GM19240 (cell line): ENCODE measurements around the gene IGFL4.

ENCODE experiments used
- DNase-seq: peaks from one replicate; pipeline ENCODE4 v3.0.0; 2011; ENCODE audit warnings: low spot score; ENCODE audit not compliant: insufficient read length

The IGFL4 gene

DNA sequence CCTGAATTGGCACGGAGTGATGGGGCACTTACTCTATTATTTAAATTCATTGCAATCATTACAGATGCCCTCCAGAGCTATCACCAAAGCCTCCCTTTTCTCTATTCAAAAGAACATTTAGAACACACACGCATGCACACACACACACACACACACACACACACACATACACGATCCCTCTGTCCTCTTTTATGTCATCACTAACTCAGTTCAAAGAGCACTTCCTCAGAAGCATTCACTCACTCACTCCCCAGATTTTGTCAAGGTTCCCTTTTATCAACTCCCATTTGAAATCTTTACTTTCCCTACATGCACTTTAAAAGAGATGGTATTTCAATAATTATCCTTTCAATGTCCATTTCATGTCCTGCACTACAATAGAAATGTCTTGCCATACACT, 22.4 kb upstream of the IGFL4 start:
- no peak for DNase-seq

DNA sequence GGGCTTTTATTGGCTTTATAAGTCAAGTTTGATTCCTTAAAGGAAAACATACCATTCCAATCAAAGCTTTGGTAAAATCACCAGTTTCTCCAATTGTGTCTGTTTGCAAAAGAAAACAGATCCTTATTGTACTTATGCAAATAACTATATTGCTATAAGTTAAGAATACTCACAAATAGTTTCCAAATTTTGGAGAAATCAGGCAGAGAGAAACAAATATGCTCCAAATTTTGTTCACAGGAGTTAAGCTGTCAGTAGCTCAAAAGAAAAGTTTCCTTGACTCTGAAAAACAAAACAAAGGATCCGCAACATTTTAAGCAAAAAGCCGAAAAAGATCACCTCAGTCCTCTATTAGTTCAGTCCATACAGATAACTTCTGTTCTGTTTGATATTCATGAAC, 19.2 kb upstream of the IGFL4 start:
- no peak for DNase-seq

DNA sequence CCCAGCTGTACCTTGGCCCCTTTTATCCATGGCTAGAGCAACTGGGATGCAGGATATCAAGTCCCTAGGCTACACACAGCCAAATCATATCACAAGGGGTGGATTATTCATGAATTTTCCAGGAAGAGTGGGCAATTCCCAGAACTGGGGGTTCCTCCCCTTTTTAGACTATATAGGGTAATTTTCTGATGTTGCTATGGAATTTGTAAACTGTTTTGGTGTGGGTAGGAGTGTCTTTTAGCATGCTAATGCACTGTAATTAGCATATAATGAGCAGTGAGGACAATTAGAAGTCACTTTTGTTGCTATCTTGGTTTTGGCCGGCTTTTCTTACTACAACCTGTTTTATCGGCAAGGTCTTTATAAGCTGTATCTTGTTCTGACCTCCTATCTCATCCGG, 18.0 kb upstream of the IGFL4 start:
- DNase-seq, result no peak

DNA sequence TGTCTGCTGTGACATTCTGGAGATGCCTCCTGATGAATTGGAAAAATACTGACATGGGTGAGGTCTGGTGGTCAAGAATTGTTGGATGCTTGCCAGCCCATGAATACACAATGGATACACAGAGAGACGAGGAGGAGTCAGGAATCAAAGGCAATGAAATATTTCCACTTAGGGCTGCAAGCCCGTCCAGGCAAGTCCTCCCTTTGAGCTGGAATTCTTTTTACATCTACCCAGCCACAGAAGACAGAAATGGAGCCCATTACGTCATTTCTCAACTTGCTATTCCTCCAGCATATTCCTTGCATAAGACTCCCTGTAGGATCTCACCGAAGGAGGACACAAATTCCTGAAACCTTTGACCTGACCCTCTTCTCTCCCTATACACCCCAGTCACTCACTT, 15.7 kb upstream of the IGFL4 start:
- DNase-seq, result no peak

DNA sequence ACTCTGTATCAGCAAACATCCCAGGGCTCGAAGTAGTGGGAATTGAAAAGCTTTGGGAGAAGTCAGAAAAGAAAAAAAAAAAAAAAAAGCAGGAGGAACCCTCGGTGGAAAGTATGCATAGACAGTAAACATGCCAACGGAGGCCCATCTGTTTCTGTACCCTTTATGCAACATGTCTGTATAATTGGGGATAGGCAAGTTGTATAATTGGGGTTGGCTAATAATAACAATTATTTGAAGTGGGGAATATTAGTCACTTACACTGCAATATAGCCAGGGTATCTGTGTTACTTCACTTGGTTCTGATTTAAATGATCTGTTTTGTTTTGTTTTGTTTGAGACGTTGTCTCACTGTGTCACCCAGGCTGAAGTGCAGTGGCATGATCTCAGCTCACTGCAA, 12.1 kb upstream of the IGFL4 start:
- no peak for DNase-seq

DNA sequence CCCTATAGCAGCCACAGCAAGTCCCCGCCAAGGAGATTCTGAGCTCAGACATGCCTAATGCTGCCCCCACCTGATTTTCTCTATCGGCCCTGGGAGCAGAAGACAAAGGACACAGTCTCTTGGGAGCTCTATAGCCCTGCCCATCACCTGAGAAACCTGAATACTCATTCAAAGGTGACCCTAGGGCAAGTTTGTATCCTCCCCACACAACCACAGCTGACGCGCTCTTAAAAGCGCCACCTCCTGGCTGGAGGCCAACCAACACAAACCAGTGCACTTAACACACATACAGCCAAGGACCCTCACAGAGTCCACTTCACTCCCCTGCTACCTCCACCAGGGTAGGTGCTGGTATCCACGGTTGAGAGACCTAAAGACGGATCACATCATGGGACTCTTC, 8.8 kb upstream of the IGFL4 start:
- DNase-seq, result no peak

DNA sequence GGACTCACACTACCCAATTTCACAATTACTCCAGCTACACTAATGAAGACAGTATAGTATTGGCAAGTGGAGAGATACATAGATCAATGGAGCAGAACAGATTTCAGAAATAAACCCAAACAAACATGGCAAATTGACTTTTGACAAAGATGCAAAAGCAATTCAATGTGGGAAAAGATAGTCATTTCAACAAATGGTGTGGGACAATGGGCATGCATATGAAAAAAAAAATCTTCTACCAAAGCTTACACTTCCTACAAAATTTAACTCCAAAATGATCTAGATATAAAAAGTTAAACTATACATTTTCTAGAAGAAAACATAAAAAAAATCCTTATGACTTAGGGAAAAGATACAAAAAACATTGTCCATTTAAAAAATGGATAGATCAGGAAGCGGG, 2.7 kb upstream of the IGFL4 start:
- DNase-seq, result no peak

DNA sequence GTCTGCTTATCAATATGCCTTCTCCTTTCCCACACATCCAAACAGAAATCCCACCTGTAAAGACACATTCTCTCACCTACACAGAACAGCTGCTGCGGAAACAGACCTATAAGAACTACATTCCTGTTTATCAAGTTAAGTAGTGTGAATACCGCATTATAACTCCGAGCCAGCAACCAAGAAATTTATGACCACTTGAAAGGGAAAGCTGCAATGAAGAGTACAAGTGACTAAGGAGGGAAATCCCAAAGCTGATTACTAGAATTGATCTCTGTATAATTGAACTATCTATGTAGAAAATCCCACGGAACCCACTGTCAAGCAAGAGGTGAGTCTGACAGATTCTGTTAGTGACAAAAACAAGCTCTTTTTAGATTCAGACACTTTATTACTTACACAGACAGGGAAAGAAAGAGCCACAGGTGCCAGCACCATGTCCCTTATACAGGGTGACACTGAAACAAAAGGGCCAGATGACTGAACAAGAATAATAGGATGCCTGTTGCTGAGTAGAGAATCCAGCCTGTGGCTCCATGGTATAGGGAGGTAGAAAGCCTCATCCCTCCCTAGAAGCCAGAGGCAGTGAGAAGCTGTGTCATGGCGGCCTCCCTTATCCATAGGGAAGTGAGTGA, 1.6 kb upstream of the IGFL4 start:
- no peak for DNase-seq

DNA sequence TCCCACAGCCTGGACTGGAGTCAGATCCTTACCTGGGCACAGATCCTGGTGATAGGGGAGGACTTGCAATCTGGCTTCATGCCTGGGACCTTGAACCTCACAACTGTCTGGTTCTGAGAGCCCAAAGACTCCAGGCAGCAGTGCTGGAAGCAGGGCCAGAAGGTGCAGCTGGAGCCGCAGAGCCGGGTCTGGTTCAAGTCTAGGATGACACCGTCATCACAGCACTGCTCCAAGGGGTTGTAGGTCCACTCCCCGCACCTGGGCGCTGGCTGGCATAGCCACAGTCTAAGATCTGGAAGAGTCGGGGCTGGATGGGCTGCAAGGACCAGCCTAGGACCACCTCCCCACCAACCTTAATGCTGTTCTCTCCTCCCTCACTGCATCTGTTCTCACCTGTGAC, 677 bp downstream of the IGFL4 start:
- no peak for DNase-seq

DNA sequence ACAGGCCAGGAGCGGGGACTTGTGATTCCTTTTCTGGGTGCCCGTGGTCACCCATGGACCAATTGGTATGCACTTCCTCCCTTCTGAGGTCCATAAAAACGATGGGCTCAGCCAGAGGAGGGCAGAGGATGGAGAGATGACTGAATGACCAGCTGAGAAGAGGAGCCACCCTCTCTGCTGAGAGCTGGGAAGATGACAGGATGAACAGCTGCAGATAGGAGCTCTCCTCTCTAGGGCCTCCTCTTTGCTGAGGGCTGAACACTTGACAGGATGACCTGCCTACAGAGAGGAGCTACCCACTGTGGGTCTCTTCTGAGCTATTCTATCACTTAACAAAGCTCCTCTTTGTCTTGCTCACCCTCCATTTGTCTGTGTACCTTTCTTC, 4.1 kb downstream of the IGFL4 start:
- DNase-seq, result no peak

DNA sequence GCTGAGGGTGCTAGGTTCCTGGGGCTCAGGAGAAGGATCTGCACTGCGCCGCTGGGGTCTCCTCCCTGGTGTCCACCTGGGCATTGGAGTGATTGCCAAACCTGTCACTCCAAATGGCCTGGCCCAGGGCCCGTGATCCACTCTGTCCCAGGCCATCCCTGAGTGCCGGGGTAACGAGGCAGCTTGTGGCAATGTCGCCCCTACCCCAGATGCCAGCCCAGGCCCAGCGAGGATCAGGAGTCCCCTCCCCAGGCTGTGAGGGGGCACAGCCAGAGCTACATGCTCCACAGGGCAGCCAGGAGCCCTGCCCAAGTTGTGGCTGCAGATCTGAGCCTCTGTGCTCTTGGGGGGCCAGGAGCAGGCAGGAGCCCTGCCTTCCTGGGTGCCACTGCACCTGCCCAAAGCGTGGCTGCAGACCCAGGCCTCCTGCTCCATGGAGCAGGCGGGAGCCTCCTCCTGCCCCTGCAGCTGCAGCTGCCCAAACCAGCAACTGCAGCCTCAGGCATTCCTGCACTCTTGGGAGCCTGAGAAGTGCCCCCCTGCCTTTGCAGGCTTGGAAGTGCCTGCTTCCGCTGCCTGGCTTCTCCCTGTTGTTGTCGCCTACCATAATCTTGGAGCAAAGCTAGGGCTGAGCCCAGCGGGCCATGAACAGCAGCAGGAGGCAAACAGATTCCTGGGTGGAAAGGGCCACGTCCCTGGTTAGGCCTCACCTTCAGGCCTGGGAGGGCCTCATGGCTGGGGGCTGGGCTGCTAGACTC, 4.6 kb downstream of the IGFL4 start:
- no peak for DNase-seq

DNA sequence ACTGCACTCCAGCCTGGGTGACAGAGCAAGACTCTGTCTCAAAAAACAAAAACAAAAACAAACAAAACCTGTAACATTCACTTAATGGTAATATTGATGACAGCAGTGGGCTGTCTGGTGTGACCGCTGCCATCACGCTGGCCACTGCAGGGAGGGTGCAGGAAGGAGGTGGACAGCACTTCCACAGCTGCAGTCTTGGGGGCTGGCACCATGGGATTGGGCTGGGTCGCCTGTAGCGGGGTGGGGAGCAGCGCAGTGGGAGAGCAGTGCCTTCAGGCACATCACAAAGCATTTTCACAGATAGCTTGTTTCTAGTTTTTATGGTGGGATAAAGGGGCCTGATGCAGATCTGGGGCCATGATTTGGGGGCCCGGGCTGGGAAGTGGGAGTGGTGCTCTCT, 5.3 kb downstream of the IGFL4 start:
- no peak for DNase-seq

DNA sequence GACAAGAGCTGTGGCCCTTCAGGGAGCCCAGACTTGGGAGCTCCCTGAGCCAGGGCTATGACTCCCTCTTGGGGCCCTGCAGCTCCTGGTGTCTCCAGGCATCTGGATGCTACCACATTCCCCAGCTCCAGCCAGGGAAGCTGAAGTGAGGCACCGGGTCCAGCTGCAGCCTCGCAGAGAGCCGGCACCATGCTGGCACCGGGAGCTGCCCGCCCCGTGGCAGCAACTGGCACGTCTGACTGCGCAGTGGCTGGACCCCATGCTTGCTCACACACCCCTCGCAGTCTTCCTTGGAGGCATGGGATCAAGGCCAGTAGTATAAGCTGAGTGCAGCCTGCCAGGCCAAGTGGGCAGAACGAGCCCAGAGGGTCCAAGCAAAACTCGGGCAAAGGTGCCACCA, 7.4 kb downstream of the IGFL4 start:
- DNase-seq, result no peak

DNA sequence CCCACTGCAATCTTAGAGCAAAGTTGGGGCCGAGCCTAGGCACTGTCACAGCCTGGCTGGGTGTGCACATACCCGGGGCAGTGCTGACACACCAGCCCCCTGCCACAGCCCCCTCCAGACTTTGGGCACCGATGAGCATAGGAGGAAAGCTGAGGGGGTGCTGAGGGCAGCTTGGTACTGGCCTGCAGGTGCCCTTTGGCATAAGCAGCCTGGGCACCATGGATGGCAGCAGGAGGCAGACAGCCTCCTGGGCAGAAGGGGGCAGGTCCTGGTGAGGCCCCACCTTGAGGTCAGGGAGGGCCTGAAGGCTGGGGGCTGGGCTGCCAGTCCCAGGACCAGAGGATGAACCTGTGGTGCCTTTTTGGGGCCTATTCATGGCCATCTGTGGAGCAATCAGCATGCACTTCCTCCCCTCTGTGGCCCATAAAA, 8.2 kb downstream of the IGFL4 start:
- no peak for DNase-seq

DNA sequence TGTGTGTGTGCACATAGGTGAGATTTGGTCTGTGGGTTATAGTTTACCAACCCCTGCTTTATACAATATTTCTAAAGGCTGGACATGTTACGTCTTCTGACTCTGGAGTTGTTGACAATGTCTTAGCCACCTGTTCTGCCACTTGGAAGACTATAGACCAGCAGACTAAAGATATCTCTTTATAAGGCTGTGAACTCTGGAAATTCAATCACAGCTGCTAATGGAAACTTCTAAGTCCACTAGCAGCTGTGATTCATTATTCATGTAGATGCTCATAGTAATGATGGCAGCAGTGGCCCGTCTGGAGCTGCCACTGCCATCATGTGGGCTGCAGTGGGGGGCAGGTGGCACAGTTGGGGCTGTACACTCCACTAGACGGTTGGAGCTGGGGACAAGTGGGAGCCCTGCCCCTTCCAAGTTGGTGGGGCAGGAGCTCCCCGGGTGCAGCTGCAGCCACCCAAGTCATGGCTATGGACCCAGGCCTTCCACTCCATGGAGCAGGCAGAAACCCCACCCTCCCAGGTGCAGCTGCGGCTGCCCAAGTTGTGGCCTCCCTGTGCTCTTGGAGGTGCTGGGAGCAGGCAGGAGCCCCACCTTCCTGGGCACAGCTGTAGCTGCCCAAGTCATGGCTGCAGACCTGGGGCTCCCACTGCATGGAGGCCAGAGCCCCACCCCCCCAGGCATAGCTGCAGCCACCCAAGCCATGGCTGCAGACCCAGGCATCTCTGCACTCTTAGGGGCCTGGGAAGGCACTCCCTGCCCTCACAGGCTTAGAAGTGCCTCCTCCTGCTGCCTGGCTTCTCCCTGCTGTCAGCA, 8.8 kb downstream of the IGFL4 start:
- no peak for DNase-seq

DNA sequence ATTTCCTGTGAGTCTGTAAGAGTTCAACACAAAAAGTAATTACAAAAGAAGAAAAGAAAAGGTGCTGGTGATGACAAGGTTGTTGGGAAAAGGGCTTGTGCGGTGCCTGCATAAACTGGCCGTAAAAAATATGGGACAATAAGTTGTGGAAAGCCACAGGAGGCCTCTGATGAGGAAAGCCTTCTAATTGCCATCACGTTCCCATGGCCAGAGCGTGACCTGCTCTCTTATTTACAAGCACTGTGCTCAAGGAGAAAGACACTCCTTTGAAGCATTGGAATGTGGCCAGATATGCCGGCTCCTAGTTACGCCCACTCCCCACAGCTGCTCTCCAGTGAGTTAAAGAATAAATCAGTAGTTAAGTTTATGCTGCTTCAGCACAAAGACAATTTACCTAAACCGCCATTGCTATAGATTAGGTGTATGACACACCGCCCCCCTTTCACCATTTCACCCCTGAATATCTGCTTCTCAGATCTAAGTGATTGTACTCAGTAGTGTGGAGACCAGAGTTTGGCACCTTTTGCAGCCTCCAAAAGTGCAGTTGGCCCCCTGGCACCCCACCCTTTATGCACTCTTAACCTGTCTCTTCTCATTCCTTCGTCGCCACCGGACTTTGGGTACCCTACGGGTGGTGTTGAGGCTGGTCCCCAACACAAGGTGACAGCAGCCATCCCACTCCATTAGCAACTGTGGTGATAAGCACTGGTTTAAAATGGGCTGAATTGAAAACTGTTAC, 9.8 kb downstream of the IGFL4 start:
- DNase-seq, result no peak

DNA sequence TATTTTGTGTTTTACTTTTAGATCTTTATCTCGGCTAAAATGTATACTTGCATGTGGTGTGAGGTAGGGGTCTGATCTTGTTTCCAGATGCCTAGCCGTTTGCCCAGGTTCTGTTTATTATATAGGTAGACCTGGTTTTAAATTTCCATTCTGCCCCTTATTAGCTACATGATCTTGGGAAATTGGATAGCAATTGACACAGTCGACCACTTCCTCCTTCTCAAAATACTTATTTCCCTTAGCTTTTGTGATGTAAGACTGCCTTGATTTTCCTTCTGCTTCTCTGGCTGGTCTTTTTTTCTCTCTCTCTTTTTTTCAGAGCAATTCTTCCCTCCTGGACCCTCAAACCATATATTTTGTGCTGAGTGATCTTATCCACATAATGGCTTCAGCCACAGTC, 15.0 kb downstream of the IGFL4 start:
- DNase-seq, result no peak

DNA sequence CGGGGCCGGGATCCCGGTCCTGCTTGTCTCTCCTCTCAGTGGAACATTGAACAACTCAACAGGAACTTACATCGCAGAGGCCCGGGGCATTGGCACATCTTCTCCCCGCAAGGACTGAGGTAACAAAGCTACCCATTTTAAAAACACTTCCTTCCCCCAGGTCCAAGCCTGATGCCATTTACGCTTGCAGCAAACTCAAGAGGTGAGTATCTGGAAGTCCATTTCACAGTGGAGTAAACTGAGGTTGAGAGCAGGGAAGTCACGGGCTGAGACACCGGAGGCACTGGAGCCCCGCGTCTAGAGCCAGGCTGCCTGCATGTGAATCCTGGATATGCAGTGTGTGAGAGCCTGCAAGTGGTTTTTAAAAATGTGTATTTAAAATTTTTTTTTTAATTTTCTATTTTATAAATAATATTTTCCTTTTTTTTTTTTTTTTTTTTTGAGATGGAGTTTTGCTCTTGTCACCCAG, 17.5 kb downstream of the IGFL4 start:
- DNase-seq, result no peak

DNA sequence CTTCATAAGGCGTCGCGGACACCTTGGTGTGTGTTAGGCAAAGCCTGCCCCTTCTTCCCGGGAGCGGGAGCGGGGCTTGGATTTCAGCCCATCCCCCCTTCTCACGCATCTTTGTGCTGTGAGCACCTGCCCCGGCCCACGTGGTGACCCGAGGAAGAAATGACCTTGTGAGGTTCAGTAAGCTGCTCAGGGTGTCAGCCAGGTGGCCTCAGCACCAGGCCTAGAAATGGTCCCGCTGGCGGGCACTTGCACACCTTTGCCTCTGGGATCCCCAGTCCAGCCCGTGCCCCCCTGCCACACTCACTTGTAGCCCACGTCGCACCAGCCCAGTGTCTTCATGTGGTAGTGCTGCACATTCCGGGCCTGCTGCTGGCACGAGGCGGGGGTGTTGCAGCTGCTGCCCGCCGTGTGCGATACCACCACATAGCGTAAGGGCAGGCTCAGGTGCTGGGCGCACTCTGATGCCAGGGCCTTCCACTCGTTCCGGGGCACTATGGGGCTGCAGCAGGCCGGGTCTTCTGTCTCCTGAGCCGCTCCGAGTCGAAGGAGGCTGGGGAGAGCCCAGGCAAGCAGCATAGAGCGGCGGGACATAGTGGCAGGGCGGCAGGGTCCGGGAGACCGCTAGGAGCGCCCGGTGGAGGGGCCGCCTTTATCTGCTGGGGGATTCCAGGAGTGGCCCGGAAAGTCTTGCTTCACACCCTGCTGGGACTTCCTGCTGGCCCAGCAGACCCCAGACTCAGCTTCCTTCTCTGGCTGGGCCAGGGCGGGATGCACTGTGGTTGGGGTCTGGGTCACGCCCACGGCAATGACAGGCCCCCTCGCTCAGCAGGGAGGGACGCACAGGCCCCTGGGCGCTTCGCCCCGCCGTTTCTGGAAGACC, 18.1 kb downstream of the IGFL4 start, which contains the start of gene PGLYRP1:
PGLYRP1 (minus strand) TSS at position 623 of the 880 bp plus-strand sequence; CDS start at position 591, 32 bp downstream.
- DNase-seq, result no peak

DNA sequence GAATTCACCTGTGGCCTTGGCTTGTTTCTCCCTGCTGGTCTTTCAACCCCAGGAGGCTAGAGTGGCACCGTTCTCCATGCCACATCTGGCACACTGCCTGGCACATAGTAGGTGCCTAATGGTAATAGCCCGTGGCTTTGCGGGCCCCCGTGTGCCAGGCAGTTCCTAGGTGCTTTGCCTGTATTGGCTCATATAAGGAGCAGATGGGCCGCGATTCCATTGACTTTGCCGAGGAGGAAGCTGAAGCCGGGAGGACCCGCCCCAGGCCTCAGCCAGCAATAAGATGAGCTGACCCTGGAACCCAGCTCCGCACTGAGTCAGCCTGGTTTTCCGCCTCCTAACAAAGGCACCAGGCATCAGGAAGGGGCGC, 18.8 kb downstream of the IGFL4 start:
- DNase-seq, result no peak
